GM12878 (cell line): ENCODE data around the gene TUNAR. TPM values are rescaled to one million over a fixed set of nuclear protein-coding genes. Genes with fewer than 3 reads are reported as not detected.

Experiments used
- CREM ChIP-seq: IDR thresholded peaks from 2 replicates; pipeline ENCODE4 v1.6.1; 2014; ENCODE audit warnings: antibody characterized with exemption, low read depth
- EZH2 ChIP-seq: IDR thresholded peaks from 2 replicates; pipeline ENCODE4 v1.6.1; 2012; ENCODE audit warnings: low read depth, mild to moderate bottlenecking, control low read depth, inconsistent platforms, low read length, borderline replicate concordance; ENCODE audit not compliant: control insufficient read depth
- FOXK2 ChIP-seq: fragments of 450-650 bp; IDR thresholded peaks from 2 replicates; pipeline ENCODE4 v1.6.1; 2017; ENCODE audit warnings: mild to moderate bottlenecking, moderate library complexity
- GATAD2B ChIP-seq: fragments of 450-650 bp; conservative IDR thresholded peaks from 2 replicates; pipeline ENCODE4 v1.6.1; 2017; ENCODE audit warnings: low read depth, mild to moderate bottlenecking, moderate library complexity
- MAX ChIP-seq: IDR thresholded peaks from 2 replicates; pipeline ENCODE4 v1.6.1; 2012; ENCODE audit warnings: low read depth, low read length, improper control_type of control experiment
- MEF2A ChIP-seq: IDR thresholded peaks from 2 replicates; pipeline ENCODE4 v1.6.1; 2011; ENCODE audit warnings: low read depth, mild to moderate bottlenecking, low read length, moderate library complexity; ENCODE audit not compliant: insufficient read depth
- RAD51 ChIP-seq: fragments of 450-650 bp; IDR thresholded peaks from 2 replicates; pipeline ENCODE4 v1.6.1; 2016; ENCODE audit warnings: moderate library complexity, mild to moderate bottlenecking, inconsistent platforms
- USF2 ChIP-seq: IDR thresholded peaks from 2 replicates; pipeline ENCODE4 v1.6.1; 2011; ENCODE audit warnings: low read depth, low read length, improper control_type of control experiment, borderline replicate concordance
- polyA plus RNA-seq, 11 experiments: library from polyadenylated mRNA; depleted of rRNA in 4 of 11; unstranded in 6 of 11; stranded (reverse) in 5 of 11; fragments of >200 nt; fragmentation: Nextera tagmentation in 4 of 11; fragmentation: Illumina TruSeq in 1 of 11; extraction: Ambion mirVana in 4 of 11; extraction: Trizol in 1 of 11; gene quantifications; 1 replicate in 1 of 11; 2 replicates in 10 of 11; pipeline versions ENCODE4 v1.2.1 to v1.2.3, GENCODE V29; 2011 to 2016; ENCODE audit warnings: inconsistent platforms in 2 of 11, missing spikeins in 2 of 11, low read depth in 1 of 11
- total RNA-seq, 4 experiments: library from RNA; depleted of rRNA in 3 of 4; stranded (reverse); fragments of >200 nt in 3 of 4; fragmentation: Illumina TruSeq in 1 of 4; extraction: Trizol in 1 of 4; gene quantifications; 2 replicates each; pipeline versions ENCODE4 v1.2.1 to v1.2.3, GENCODE V29; 2013 to 2021
- TF ChIP-seq, protein P1 (sequence below): fragments of 450-650 bp; formaldehyde crosslinking; IDR thresholded peaks from 2 replicates; pipeline ENCODE4 v1.4.0; 2020; ENCODE audit warnings: mild to moderate bottlenecking, moderate library complexity

Gene TUNAR
- total and polyA plus RNA-seq, 10 of the 15 experiments (the other 5 are each of a cell fraction or from before 2014, with no cell fraction given): 0.02 TPM; not detected in 9

DNA sequence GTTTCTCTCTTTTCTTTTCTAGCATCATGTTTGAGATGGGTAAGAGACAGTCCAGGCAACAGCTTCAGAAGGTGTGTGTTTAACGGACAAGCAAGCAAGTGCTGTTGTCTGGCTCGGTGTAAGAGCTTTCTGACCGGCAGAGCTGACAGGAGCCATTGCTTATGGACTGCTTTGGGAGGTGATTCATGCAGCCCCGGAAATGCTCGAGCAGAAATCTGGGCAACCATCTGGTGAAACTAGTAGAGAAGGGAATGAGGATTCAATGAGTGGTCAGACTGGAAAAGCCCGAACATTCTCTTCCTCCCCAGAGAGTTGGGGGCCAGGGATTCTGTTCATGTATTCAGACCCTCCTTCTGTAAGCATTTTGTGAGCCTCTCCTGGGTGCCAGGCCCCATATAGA is 24.4 kb downstream of the TUNAR start (continued):
- no peak for TF ChIP-seq USF2
- no peak for TF ChIP-seq FOXK2
- TF ChIP-seq MAX: no peak
- TF ChIP-seq CREM: no peak
- TF ChIP-seq MEF2A: no peak
- no peak for TF ChIP-seq RAD51
- TF ChIP-seq, protein P1, sequence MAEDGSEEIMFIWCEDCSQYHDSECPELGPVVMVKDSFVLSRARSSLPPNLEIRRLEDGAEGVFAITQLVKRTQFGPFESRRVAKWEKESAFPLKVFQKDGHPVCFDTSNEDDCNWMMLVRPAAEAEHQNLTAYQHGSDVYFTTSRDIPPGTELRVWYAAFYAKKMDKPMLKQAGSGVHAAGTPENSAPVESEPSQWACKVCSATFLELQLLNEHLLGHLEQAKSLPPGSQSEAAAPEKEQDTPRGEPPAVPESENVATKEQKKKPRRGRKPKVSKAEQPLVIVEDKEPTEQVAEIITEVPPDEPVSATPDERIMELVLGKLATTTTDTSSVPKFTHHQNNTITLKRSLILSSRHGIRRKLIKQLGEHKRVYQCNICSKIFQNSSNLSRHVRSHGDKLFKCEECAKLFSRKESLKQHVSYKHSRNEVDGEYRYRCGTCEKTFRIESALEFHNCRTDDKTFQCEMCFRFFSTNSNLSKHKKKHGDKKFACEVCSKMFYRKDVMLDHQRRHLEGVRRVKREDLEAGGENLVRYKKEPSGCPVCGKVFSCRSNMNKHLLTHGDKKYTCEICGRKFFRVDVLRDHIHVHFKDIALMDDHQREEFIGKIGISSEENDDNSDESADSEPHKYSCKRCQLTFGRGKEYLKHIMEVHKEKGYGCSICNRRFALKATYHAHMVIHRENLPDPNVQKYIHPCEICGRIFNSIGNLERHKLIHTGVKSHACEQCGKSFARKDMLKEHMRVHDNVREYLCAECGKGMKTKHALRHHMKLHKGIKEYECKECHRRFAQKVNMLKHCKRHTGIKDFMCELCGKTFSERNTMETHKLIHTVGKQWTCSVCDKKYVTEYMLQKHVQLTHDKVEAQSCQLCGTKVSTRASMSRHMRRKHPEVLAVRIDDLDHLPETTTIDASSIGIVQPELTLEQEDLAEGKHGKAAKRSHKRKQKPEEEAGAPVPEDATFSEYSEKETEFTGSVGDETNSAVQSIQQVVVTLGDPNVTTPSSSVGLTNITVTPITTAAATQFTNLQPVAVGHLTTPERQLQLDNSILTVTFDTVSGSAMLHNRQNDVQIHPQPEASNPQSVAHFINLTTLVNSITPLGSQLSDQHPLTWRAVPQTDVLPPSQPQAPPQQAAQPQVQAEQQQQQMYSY: no peak
- no peak for TF ChIP-seq GATAD2B
- no peak for TF ChIP-seq EZH2
